HL-60 (cell line): ENCODE measurements around the gene SMYD1.

Source experiments
- POLR2AphosphoS5 ChIP-seq: IDR thresholded peaks from 2 replicates; pipeline ENCODE4 v1.6.1; 2012; ENCODE audit warnings: low read depth
- TF ChIP-seq, protein P1 (sequence below): IDR thresholded peaks from one replicate; pipeline ENCODE4 v1.5.1; 2011; ENCODE audit warnings: low read length, control low read depth, inconsistent platforms; ENCODE audit not compliant: insufficient read depth
- TF ChIP-seq, protein P2 (sequence below): IDR thresholded peaks from 2 replicates; pipeline ENCODE4 v1.6.1; 2012; ENCODE audit warnings: low read depth; ENCODE audit not compliant: insufficient replicate concordance

DNA sequence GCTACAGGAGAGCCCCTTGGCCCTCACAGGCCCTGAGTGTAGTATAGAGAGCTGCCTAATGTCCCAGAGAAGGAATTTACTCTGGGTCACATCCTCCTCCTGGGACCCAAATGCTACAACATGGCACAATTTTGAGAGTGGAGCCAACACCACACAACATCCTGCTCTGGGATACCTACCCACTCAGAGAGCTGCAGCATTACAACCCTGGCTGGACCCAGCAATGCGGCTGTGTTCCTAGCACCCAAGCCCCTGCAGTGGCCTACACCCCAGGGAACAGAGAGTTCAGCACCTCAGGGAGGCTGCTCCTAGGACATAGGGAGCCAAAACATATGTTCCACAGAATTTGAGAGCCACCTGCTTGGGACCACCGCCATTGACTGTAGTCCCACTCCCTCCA lies 79.5 kb downstream of the SMYD1 start:
- TF ChIP-seq, protein P1, sequence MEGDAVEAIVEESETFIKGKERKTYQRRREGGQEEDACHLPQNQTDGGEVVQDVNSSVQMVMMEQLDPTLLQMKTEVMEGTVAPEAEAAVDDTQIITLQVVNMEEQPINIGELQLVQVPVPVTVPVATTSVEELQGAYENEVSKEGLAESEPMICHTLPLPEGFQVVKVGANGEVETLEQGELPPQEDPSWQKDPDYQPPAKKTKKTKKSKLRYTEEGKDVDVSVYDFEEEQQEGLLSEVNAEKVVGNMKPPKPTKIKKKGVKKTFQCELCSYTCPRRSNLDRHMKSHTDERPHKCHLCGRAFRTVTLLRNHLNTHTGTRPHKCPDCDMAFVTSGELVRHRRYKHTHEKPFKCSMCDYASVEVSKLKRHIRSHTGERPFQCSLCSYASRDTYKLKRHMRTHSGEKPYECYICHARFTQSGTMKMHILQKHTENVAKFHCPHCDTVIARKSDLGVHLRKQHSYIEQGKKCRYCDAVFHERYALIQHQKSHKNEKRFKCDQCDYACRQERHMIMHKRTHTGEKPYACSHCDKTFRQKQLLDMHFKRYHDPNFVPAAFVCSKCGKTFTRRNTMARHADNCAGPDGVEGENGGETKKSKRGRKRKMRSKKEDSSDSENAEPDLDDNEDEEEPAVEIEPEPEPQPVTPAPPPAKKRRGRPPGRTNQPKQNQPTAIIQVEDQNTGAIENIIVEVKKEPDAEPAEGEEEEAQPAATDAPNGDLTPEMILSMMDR: no peak
- no peak for TF ChIP-seq POLR2AphosphoS5
- TF ChIP-seq, protein P2, sequence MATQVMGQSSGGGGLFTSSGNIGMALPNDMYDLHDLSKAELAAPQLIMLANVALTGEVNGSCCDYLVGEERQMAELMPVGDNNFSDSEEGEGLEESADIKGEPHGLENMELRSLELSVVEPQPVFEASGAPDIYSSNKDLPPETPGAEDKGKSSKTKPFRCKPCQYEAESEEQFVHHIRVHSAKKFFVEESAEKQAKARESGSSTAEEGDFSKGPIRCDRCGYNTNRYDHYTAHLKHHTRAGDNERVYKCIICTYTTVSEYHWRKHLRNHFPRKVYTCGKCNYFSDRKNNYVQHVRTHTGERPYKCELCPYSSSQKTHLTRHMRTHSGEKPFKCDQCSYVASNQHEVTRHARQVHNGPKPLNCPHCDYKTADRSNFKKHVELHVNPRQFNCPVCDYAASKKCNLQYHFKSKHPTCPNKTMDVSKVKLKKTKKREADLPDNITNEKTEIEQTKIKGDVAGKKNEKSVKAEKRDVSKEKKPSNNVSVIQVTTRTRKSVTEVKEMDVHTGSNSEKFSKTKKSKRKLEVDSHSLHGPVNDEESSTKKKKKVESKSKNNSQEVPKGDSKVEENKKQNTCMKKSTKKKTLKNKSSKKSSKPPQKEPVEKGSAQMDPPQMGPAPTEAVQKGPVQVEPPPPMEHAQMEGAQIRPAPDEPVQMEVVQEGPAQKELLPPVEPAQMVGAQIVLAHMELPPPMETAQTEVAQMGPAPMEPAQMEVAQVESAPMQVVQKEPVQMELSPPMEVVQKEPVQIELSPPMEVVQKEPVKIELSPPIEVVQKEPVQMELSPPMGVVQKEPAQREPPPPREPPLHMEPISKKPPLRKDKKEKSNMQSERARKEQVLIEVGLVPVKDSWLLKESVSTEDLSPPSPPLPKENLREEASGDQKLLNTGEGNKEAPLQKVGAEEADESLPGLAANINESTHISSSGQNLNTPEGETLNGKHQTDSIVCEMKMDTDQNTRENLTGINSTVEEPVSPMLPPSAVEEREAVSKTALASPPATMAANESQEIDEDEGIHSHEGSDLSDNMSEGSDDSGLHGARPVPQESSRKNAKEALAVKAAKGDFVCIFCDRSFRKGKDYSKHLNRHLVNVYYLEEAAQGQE: no peak
